HG02798 (cell line): ENCODE measurements around the gene VHLL.
A peak's percentile ranks its signal among the peaks of the same experiment; 100 is the strongest.
"Not testable (repeated sequence)": the region's sequence is repeated elsewhere in the genome, so short reads cannot be mapped to it uniquely, and the experiment has no call there.

ENCODE experiments used
- ATAC-seq: cut with Tn5 transposase; IDR thresholded peaks from one replicate; pipeline ENCODE4 v1.9.1; 2021; ENCODE audit warnings: mild to moderate bottlenecking; ENCODE audit not compliant: unreplicated experiment, poor library complexity

VHLL gene

GRCh38 chr1:156298852-156299357 lies at the start of gene VHLL:
TSS of gene VHLL (minus strand) at chr1:156299307. CDS start at chr1:156299189, 118 bp downstream.
- no peak for ATAC-seq

DNA sequence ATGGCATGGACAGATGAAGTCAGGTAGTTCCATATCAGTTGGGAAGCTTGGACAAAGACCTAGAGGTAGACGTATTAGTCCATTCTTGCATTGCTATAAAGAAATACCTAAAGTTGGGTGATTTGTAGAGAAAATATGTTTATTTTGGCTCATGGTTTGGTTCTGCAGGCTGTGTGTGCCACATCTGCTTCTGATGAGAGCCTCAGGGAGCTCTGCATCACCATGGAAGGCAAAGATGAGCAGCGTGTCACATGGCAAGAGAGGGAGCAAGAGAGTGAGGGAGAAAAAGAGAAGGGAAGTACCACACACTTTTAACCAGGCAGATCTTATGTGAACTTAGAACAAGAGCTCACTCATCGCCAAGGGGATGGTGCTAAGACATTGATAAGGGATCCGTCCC lies 48.2 kb upstream of the VHLL start:
- ATAC-seq, result no peak

GRCh38 chr1:156346636-156347035 lies 47.5 kb upstream of the VHLL start:
- ATAC-seq, result no peak

DNA sequence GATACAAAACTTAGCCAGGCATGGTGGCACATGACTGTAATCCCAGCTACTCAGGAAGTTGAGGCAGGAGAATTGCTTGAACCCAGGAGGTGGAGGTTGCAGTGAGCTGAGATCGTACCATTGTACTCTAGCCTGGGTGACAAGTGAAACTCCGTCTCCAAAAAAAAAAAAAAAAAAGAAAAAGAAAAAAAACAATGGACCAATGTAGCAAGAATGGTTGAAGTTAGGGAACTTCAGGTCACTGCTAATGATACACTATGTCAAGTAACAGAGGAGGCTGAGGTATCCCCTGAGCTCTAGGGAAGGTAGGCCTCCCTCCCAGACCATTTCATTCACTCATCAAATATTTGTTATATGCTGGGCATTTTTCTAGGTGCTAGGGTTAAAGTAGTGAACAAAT lies 46.9 kb upstream of the VHLL start:
- ATAC-seq, result not testable (repeated sequence)

- ATAC-seq, result no peak
Measured at GRCh38 chr1:156344409-156344808, 45.3 kb upstream of the VHLL start.

- no peak for ATAC-seq
Measured at GRCh38 chr1:156342166-156342955, 43.3 kb upstream of the VHLL start.

- peak; percentile 94 for ATAC-seq
Measured at GRCh38 chr1:156338180-156338976, 39.3 kb upstream of the VHLL start, which contains the start of the genes CCT3 and TSACC. TSS of gene CCT3 (minus strand) at chr1:156338292. CDS start at chr1:156338184, 108 bp downstream. TSS of gene TSACC (plus strand) at chr1:156338526. CDS start at chr1:156339758, 1,232 bp downstream.

GRCh38 chr1:156337888-156338179 lies 38.7 kb upstream of the VHLL start:
- ATAC-seq, result no peak

GRCh38 chr1:156337052-156337887 lies 38.2 kb upstream of the VHLL start:
- no peak for ATAC-seq

DNA sequence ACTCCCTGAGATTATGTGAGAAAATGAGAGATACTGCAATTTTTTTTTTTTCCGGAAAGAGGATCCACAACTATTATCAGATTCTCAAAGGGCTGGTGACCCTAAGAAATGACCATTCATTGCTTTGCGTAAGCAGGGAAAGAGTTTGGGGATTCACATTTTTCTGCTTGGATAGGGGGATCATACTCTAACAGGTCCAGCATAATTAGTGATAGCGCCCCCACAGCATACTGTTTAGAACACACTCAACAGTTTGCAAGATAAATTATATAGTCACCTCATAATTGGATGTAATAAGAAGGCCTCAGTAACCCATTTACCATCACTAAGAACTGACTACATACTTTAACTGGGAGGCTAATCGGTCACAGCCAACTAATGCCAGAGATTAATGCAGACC lies 37.1 kb upstream of the VHLL start:
- ATAC-seq, result no peak

DNA sequence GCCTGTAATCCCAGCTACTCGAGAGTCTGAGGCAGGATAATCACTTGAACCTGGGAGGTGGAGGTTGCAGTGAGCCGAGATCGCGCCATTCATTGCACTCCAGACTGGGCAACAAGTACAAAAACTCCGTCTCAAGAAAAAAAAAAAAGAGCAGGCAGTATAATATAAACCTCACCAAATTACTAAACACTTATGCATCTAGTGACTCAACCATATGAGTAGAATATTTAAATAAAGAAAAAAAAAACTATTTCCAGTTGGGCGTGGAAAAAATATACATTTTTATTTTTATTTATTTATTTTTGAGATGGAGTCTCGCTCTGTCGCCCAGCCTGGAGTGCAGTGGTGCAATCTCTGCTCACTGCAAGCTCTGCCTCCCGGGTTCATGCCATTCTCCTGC lies 24.1 kb upstream of the VHLL start:
- ATAC-seq, result not testable (repeated sequence)

DNA sequence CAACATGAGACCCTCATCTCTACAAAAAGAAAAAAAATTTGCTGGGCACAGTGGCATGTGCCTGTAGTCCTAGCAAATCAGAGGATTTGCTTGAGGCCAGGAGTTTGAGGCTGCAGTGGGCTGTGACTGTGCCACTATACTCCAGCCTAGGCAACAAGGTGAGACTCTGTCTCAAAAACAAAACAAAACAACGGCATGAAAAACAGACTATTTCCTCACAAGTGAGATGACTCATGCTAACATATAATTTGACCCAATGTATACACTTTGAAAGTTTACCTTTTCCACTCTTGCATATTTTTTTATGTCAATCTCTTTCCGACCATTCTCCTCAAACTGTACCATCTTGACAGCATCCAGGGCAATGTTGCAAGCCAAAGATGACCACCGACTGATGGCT lies 21.5 kb upstream of the VHLL start:
- ATAC-seq, result no peak

- no peak for ATAC-seq
Measured at GRCh38 chr1:156319664-156320063, 20.6 kb upstream of the VHLL start.

- ATAC-seq, result no peak
Measured at GRCh38 chr1:156316909-156317308, 17.8 kb upstream of the VHLL start.

DNA sequence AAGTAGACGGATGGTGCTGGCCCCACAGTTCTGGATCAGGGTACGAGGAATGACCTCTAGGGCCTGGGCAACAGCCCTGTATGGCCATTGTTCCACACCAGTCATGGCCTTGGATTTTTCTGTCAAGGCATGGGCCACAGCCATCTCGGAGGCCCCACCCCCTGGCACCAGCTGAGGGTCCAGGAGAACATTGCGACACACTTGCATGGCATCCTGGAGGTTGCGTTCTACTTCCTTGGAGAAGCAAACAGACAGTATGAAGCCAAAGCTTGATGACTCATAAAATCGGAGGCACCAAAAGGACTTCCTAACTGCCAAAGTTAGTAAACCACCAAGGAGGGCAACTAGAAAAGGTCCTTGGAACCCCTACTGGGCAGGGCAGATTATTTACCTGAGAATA lies 11.9 kb upstream of the VHLL start:
- no peak for ATAC-seq

DNA sequence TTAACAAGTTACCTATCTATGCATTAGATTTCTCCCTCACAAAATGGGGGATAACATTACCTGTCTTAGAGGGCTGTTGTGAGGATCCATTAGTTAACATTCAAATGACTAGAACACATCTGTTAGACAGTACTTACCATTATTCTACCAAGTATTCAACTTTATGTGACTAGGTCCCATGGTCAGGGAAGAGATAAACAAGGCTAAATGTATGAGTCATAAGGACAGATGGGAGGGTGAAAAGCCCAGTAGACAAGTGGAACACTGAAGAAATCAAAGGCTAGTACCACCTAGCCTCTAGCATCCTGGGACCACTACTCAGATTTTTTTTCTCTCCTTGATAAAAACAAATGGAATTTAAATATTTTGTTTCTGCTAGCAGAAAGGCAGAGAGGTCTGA lies 9.0 kb upstream of the VHLL start:
- no peak for ATAC-seq

DNA sequence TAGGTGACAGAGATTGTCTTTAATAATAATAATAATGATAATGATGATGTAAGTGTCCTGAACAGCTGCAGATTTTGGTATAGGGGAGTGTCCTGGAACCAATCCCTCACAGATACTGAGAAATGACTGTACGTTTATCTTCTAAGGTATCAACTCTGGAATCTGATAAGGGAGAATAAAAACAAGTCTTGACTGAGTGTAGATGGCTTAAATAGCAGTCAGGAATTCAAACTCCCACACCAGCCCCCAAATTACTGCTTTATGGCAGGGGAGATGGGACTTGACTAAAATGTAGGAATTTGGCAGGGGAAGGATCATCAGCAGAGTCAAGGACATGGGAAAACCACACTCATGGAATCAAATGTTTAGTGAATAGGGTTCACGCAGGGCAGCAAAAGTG lies 6.1 kb upstream of the VHLL start:
- ATAC-seq, result no peak

DNA sequence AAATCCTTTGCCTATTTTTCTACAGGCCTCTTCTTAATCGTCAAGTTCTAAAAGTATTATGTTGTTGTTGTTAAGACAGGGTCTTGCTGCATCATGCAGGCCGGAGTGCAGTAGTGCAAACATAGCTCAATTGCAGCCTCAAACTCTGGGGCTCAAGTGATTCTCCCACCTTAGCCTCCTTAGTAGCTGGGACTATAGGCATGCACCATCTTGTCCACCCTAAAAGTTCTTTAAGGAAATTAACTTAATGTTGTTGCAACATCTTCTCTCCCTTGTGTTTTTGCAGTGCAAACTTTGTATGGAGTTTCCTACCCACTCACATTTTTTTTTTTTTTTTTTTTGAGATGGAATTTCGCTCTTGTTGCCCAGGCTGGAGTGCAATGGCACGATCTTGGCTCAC lies 4.1 kb upstream of the VHLL start:
- no peak for ATAC-seq

DNA sequence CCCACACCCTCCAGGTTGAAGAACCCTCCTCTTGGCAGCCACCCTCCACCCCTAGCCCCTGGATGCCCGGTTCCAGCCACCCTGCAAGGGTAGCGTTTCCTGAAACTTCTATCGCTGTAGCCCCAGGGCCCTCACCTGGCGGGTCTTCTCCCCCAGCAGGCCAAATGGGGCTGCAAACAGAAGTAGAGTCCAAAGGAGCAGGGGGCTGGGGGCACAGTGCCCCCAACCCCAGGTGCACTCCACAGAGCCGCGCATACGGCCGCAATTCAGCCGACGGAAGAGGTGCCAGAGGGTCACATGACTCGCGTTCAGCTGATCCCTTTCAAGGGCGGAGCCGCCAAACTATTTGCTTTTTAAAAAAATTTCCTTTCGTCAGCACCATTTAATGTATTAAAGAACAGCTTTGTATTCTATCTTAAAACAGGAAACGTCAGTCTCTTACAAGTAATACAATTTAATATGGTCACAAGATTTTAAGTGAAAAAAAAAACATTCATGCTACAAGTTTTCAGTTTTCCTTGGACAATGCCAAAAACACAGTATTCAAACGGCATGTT lies 3.6 kb downstream of the VHLL start, which contains the start of gene GLMP:
TSS of gene GLMP (minus strand) at position 289 of the 557 bp plus-strand sequence. CDS start at position 255, 34 bp downstream.
- ATAC-seq, result peak; percentile 55

- ATAC-seq, result no peak
Measured at GRCh38 chr1:156293895-156294294, 5.2 kb downstream of the VHLL start.
